NCI-H1930 (cell line): ENCODE data around the gene SEC22C.

ENCODE experiments used
- DNase-seq, 2 experiments: peaks; one replicate each; lab custom pipeline; 2025; lab: John Stamatoyannopoulos, UW

Gene SEC22C

DNA sequence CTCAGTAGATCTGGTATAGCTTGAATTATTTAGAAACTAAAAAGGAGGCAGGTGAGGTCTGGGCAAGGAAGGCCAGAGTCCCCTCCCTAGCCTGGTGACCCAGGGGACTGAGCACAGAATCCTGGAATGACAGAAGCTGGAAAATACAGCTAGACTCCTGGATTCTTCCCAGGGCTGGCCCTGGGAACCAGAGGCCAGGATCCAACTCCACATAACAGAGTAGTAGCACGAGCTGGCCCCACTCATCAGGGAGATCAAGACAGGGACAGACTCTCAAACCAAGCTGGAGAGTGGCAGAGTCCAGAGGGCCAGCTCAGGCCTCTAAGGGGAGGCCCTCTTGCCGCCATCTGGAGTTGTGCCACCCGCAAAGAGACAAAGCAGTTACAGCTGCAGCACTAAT is 68.6 kb downstream of the SEC22C start:
- DNase-seq = no peak

DNA sequence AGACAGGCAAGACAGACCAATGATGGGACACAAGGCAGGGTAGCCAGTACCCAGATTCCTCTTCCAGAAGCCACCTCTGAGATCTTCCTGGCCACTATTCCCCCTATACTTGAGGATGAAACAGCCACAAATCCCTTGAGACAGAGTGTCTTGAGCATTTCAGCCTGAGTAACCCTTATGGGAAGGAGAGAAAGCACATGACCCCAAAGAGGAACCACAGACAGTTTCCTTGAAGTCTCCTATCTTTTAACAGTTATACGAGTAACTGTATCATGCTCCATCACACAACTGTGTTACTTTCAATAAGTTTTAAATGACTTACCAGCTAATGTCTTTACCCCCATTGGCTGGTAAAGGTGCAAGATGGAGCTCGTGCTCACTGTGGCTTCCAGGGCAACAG is 70.0 kb downstream of the SEC22C start:
- DNase-seq = no peak

DNA sequence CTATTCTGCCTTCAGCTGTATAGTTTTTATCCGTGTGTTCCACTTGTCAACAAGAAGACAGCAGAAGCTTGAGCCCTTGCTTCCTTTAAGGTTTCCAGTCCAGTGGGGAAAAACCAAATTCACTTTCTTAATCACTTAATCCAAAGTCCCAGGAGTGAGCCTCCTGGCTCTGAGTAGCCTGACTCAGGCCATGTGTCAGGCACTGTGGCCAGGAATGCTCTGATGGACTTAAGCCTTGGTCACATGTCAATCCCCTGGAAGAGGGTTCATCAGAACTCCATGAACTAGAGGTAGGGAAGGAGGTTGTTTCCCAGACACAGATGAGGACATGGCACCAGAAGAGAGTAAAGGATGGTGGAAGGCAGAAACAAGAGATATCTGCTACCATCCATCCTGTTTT is 70.6 kb downstream of the SEC22C start:
- no peak for DNase-seq

DNA sequence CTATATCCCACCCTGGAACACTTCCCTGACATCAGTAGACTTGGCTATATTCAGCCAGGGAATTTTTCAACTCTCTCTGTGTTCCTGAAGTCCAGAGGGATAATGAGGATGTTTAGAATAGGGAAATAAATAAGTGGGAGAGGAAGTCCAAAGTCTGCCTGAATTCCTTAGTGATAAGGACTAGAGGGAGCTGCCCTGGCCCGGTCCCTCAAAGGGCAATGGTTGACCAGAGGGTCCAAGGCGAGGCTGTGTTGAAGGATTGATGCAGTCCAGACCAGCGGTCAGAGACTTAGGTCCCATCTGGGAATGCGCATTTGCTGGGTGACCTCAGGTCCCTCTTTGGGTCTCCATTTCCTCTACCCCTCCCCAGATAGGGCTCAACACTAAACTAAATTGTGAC is 71.4 kb downstream of the SEC22C start:
- DNase-seq = no peak

DNA sequence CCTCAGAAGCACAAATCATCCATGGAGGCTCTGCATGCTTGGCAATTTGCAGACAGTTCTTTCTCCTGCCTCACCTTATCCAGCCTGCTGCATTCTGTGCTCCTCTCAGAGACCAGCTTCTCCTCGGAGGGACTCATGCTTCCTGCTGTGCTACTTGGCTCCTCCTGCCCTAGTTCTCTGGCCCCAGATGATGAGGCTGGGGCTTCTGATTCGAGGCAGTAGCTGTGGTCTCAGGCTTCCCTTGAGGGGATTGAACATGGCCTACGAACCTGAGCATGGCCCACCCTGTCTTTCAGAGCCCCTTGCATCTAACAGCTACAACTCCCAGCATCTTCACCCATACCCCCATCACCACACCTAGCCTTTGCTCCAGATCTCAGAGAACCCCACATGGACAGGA is 72.7 kb downstream of the SEC22C start:
- no peak for DNase-seq

DNA sequence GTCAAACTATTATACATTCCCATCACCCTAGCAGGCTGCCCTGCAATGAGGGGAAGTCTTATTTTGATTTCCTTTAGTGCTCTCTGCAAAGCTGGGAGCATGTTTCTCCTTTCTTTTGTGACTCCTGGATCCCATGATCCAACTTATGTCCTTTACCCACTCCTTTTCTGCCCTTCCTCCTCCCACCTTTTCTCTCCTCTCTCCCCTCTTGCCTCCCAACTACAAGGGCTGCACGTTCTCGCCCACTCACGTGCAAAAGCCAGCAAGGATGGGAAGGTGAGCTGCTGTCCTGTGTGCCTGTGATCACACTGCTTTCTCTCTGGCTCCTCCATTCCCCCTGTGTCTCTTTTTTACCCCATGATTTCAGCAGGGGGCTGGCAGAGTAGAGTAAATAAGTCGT is 73.2 kb downstream of the SEC22C start:
- DNase-seq = no peak

DNA sequence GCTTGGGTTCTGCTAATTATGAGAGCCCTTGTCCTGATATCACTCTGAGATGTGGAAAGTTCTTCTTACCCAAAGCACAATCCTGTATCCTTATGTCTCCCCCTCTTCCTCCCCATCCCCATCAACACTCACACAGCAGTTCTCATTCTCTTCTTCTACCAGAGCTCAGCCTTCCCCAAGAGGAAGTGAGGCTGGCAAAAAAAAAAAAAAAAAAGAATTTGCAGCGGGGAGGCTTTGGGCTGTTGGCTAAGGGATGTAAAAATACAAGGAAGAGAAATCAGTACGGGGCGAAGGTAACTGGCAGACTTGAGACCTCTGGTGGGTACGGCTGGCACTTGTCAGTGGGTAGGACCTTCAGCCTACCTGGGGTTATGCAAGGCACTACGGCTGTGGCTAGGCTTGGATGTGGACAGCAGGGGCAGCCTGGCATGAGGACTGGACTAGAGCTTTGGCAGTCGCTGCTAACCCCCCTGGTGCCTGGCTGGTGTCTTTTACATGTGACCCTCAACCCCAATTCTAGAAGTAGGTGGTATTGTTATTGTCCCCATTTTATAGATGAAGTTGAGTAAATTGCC is 73.9 kb downstream of the SEC22C start:
- DNase-seq = no peak

DNA sequence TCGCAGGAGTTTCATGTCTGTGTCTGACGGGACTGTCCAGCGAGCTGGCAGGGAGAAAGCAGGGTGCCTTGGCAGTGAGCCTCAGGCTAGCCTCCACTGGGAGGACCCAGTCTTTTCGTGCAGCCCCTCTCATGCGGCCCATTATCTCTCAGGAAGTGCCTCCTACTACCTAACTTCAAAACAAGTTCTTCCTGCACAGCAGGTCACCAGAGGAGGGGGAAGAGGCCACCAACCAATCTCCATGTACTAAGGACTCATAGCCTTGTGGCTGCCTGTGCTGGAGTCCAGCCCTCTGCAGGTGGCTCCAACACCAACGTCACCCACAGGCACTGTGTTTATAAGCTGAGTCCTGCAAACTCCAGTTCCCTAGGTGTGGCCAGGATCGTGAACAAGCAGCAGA is 74.5 kb downstream of the SEC22C start:
- DNase-seq = no peak

DNA sequence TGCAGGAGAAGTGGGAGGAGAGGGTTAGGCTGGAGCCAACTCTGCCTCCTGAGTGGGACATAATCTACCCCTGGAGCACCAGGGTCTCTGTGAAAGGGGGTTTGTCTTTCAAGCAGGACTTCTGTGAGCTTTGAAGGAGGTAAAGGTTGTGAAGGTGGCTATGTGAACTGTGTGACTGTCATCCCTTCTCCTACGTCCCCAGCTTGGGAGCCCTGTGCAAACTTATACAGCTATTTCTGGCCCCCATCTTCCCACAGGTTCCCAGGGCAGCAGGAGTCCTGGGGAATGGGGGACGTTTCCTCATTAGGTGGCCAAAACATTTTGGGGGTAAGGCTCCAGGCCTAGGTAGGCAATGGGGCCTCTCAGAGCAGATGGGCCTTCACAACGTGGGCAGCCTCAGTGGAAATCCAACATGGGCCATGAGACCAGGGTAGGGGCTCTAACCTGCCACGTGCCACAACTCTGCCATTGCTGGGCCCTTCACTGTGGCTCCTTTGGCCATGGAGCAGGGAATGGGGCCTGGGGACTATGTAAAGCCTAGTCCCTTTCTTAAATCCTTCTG is 75.8 kb downstream of the SEC22C start:
- no peak for DNase-seq

DNA sequence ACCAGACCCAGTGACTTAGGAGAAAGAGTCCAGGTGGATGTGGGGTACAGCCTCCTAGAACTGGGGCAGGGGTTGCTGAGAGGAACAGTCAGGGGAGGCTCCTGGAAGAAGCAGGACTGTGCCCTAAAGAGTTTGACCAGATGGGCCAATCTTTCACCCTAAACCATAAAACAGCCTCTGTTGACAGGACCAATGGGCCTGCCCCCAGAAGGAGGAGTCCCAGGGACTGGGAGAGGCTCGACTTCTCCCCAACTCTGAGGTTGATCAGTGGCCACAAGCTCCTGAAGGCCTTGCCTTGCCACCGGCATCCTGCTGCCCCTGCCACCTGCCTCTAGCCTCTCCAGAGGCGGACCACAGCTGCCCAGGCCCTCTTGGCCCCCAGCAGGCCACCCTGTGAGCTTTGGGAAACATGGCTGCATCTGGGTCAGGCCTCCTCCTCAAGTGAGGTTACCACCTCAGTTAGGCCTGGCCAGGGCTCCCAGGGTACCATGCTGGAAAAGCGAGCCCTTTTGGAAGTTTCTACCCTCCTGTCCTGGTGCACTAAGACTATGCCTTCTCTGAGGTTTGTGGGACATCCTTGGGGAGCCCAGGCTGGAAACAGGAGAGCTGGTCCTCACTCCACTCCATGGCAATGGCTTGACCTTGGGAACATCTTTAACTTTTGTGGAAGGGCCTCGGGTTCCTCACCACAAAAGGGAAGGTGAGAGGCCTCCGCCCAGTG is 76.5 kb downstream of the SEC22C start:
- no peak for DNase-seq

DNA sequence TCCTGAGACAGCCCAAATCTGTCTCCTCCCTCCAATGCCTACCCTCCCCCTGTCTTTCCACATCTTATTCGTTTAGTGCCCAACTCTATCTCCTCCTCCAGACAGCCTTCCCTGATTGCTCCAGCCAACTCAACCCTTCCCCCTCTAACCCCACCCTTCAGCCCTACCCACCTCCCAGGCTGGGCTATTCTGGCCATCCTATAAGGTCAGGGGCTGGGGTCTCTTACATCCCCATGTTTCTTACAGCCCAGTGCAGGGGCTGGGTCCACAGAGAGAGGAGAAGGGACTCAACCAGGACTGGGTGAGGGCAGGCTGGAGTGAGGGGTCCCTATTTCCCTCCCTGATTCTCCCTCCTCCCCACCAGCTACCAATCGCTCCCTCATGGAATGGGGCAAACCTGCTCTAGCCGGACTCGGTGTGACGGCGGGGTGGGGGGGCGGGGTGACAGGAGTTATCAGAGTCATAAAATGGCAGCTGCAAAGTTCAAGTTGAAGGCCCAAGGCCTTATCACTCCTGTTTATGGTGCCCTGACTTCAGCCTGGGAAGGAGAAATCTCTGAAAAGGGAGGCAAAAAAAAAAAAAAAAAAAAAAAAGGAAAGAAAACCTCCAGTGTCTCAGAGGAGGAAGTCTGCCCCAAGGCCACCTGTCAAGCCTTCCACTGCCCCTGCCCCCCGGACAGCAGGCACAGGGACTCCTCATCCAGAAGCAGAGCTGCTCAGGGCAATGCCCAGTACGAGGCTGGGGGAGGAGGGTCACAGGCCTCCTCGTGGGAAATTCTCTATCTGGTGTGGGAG is 77.2 kb downstream of the SEC22C start:
- DNase-seq = no peak

DNA sequence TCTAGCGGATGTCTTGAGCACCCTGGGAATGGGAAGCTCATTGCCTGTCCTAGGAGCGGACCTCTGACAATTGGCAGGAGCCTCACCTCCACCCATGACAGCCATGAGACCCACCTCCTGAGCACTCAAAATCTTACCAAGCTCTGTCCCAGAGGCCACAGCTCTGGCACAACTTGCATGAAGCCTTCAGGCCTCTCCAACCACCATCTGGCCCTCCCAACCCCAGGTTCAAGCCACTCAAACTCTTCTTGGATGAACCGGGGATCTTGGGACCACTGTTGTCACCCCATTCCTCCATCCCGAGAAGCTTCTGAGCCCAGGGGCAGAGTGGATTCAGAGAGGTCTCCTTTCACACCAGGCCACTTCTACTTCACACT is 77.8 kb downstream of the SEC22C start:
- no peak for DNase-seq

DNA sequence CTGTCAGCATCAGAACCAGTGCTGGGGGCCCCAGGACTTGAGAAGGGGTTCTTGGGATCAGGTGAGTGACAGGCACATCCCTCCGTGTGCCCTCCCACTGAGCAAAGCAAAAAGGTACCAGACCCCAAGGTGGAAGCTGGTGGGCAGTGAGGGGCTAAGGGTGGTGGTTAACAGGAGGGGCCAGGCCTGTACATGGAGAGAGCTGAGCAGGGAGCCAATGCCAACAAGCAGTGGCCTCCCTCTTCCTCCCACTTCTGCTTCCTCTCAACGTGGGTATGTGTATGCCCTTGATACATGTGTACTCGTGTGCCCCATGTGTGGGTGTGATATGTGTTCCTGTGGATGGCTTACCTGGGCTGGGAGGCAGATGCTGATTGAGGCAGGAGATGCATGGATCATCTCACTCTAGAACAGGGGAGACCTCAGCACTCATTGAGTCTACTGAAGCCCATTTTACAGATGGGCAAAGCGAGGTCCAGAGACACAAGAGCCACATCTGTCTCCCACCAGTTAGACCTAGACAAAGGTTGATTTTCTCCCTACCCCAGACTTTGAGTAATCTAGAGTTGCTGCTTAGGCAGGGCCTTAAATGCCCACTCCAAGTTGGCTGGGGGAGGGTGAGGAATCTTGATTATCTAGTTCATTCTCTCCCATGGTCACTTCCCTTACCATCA is 78.4 kb downstream of the SEC22C start:
- DNase-seq = no peak

DNA sequence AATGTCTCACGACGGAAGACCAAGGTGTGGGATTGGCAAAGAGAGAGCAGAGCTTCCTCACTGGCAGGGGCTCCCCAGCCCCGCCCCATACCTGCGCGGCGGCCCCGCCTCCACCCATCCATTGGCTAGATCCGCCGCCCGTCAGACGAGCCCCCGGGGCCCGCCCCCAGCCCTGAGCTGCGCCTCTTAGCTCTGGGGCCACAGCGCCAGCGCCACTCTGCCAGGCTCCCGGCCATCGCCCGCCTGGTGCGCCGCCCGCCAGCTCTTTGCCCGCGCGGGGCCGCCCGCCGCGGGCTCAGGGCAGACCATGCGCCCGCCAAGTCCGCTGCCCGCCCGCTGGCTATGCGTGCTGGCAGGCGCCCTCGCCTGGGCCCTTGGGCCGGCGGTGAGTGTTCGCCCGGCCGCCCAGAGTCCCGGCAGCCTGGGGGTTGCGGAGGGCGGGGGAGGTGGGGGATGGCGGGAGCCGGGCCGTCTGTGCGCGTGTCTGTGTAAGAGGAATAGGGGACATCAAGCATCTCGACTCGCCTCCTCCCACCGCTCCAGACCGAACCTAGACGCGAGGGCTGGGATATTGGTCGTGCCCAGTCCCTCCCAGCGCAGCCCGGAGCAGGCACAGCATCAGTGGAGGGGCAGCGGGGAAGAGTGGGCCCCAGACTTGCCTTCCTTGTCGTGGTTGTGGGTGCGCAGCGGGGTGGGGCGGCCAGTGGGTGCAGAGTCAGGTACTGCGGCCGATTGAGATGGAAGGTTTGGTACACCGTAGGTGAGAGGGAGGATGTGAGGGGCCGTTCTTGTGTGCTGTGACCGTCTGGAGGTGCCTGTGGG is 79.1 kb downstream of the SEC22C start, which contains the start of gene VIPR1:
TSS of gene VIPR1 (plus strand) at position 215 of the 822 bp plus-strand sequence. CDS start at position 308, 93 bp downstream.
- peak; percentile 54 to 70 for DNase-seq

DNA sequence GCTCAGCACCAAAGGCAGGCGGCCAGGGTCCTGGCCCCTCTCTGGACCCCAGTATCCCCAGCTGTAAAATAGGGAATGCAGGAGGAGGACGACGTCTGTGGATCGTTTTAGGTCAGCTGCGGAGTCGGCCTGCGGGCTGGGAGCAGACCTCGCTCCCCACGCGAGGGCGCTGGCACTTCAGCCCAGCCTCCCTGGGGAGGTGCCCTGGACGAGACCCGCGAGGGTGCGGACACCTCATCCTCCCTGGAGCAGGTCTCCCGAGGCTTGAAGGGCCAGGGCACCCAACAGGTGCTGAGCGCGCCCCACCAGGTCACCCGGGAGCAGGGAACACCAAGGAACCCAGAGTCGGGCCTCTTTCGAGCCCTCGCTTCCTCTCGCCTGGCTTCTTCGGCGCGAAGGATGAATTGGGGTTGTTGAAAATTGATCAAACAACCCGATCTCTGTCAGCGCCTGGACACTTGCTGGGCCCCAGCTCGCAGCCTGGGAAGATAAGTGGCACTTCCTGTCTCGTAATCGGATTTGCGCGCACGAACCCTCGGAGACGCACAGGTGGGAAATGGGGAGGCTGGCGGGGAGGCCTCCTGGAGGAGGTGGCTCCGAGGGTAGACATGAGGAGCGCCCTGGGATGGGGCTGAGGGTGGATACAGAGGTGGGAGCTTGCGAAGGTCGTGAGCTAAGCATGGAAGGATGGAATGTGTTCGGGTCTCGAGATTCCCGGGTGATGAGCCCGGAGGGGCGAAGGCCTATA is 79.9 kb downstream of the SEC22C start:
- DNase-seq = peak; percentile 3 to 35

DNA sequence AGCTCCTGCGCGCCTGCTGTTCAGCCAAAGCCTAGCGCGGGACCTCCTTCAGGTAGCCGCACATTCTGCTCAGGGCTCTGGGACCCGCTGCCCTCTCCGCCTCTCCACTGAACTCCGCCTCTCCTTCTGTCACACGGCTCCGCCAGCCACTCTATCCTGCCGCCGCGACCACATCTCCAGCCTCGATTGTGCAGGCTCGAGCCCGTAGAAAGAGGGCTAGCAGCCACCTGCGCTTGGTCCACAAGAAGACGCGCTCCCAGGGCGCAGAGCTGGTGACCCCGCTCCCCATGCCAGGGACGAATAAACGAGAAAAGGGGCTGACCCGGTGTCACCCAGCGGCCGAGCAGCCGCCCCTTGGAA is 80.5 kb downstream of the SEC22C start:
- no peak for DNase-seq

DNA sequence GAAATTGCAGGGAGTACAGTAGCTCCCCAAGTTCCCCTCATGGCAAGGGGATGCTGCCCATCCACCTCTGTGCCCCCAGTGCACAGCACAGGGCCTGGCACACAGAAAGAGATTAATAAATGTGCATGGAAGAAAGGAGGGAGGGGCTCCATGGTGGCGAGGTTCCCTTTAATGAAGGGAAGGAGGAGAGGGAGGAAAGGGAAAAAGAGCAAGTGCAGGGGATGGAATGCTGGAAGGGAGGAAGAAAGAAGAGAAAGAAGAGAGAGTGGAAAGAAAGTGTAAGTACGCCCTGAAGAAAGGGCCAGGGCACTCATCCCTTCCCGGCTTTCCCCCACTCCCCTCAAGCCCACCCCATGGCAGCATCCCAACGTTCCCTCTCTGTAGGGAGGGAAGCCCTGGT is 80.9 kb downstream of the SEC22C start:
- no peak for DNase-seq

DNA sequence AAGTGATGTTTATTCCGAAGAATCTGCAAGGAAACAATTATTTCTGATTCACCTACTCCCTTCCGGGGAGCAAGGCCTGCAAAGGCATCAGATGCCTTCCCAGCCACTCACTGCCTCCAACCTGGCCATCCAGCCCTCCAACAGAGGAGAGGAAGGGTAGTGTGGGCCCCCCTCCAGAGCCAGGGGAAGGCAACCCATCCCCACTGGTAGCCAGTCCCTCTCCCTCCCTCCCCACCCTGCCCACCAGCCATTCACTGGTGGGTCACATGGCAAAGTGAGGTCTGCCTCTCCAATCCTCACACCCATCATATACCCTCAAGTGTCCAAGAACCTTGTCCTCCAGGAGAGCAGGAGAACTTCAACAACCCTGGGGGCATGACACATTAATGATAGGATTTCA is 81.7 kb downstream of the SEC22C start:
- no peak for DNase-seq

DNA sequence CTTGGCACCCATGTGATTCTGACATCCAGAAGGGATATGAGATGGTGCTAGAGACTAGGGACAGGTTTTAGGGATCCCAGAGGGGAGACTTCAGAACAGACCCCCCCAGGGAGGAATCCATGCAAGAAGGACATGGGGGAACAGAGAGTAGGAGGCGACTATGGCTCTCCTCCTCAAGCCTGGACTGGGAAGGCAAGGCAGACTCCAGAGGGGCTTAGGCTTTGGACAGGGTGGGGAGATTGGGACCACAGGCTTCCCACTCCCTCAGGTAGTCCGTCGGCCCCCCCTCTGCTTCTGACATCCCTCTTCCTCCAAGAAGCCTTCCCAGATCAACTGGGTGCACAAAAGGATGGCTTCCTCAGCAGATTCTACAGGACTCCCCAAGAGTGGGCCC is 82.3 kb downstream of the SEC22C start:
- no peak for DNase-seq

DNA sequence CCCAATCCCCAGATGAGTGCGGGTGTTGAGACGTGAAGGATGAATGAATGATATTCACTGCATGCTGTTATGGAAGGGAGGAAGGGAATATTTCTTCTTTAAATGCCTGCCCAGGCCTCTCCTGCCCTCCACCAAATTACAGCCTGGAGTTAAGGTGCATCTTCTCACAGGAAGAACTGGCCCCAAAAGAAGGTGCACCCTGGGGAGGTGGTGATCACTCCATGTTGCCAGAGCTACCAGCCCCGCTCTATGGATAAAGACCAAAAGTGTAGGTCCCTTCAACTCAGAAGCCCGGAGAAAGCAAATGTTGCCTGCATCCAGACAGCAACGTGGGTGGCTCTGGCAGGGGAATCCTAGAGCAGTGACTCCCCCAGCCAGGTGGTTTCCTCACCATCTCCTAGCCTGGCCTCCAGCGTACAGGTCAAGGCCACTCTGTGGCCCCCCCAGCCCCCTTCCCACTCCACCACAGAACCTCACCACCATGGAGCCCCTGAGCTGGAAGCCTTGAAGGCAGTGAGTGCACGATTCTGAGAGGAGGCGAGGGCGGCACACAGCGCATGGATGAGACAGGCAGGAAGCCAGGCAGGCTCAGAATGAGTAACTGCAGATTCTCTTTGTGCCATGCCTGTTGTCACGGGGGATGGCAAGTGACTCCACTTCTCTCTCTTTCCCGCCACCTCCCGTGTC is 82.8 kb downstream of the SEC22C start:
- DNase-seq = no peak
